Gastroesophageal sphincter (tissue), 3 donors: ENCODE measurements around the gene ATP6V1C2.

Experiments
- CTCF ChIP-seq, 4 experiments: fragments of 200-600 bp in 2 of 4; fragments of 450-650 bp in 2 of 4; sonication (generic) in 1 of 4; IDR thresholded peaks; one replicate each; pipeline ENCODE4 v1.5.1; 2017 to 2019; ENCODE audit warnings: antibody characterized with exemption in 4 of 4, mild to moderate bottlenecking in 2 of 4, moderate library complexity in 2 of 4
- EP300 ChIP-seq: sonication (generic); formaldehyde crosslinking; IDR thresholded peaks from one replicate; pipeline ENCODE4 v1.6.1; 2017; ENCODE audit warnings: antibody characterized with exemption, mild to moderate bottlenecking

GRCh38 chr2:10826625-10827024 is 105.2 kb downstream of the ATP6V1C2 start:
- TF ChIP-seq CTCF (IDR thresholded peaks at IDR 0.05) (no peak), EP300 (no peak)
